Kidney epithelial cell (primary cell): ENCODE data around the gene LMLN. TPM values are rescaled to one million over a fixed set of nuclear protein-coding genes. Genes with fewer than 3 reads are reported as not detected.

Experiments used
- DNase-seq: peaks from one replicate; pipeline ENCODE4 v3.0.0-alpha.2; 2010; ENCODE audit warnings: low read depth
- H3K27me3 ChIP-seq: 2 replicates; pipeline ENCODE4 v1.6.0; 2011; ENCODE audit warnings: low read length; ENCODE audit not compliant: control insufficient read depth, insufficient read depth
- H3K36me3 ChIP-seq: 2 replicates; pipeline ENCODE4 v1.5.1; 2011; ENCODE audit warnings: low read length; ENCODE audit not compliant: control insufficient read depth, insufficient read depth
- H3K4me3 ChIP-seq: 2 replicates; pipeline ENCODE4 v1.5.1; 2011; ENCODE audit warnings: low read depth, mild to moderate bottlenecking, control low read depth, low read length
- CTCF ChIP-seq: IDR thresholded peaks from 2 replicates; pipeline ENCODE4 v1.5.1; 2011; ENCODE audit warnings: mild to moderate bottlenecking, moderate library complexity, low read length, control low read depth, inconsistent platforms; ENCODE audit not compliant: insufficient read depth, poor library complexity, severe bottlenecking
- total RNA-seq: library from RNA; depleted of rRNA; stranded (reverse); fragments of >200 nt; gene quantifications from 2 replicates; pipeline ENCODE4 v1.2.3, GENCODE V29; 2015

LMLN gene
- total RNA-seq, 1 donor from 2014 or later = 5.9 TPM

- no peaks in the 10 kb centered on the region for H3K36me3 ChIP-seq
- H3K27me3 ChIP-seq = no peaks in the 10 kb centered on the region
- no peak for DNase-seq
- H3K4me3 ChIP-seq = no peak overlapping the region
- no peak for TF ChIP-seq CTCF
Measured at GRCh38 chr3:198018416-198018815, 58.4 kb downstream of the LMLN start.

DNA sequence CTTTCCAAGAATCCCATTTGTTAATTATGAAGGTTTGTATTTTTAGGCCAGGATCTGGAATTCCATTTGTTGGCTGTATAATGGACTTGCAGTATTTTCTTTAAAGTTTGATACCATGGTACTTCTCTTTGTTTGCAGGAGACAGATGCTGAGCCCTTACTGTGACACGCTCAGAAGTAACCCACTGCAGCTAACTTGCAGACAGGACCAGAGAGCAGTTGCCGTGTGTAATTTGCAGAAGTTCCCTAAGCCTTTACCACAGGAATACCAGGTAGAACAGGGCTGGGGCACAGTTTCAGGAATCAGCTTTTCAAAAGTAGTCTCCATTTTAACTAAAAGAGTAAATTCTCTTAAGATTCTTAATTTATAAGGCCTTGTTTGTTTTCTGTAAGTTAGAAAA is 59.1 kb downstream of the LMLN start:
- DNase-seq = no peak
- Histone ChIP-seq H3K36me3 (no peaks in the 10 kb centered on the region), H3K4me3 (no peak overlapping the region), H3K27me3 (no peaks in the 10 kb centered on the region)
- no peak for TF ChIP-seq CTCF

- Histone ChIP-seq H3K4me3 (no peak overlapping the region), H3K36me3 (no peaks in the 10 kb centered on the region), H3K27me3 (no peaks in the 10 kb centered on the region)
- TF ChIP-seq CTCF = no peak
- no peak for DNase-seq
Measured at GRCh38 chr3:198021320-198021719, 61.3 kb downstream of the LMLN start.

DNA sequence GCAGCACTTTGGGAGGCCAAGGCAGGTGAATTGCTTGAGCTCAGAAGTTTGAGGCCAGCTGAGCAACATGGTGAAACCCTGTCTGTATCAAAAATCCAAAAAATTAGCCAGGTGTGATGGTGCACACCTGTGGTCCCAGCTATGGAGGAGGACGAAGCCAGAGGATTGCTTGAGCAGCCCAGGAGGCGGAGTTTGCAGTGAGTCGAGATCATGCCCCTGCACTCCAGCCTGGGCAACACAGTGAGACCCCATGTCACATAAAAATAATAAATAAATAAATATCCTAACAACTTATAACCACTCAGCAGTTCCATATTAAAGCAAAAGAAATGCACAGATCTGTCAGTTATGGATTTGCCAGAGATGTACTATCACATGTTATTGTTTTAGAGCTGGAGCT is 62.6 kb downstream of the LMLN start:
- Histone ChIP-seq H3K36me3 (no peaks in the 10 kb centered on the region), H3K4me3 (no peak overlapping the region), H3K27me3 (no peaks in the 10 kb centered on the region)
- TF ChIP-seq CTCF = no peak
- no peak for DNase-seq

GRCh38 chr3:198025644-198026043 is 65.6 kb downstream of the LMLN start:
- TF ChIP-seq CTCF = no peak
- H3K36me3 ChIP-seq = no peaks in the 10 kb centered on the region
- no peak for DNase-seq
- H3K4me3 ChIP-seq = no peak overlapping the region
- no peaks in the 10 kb centered on the region for H3K27me3 ChIP-seq

DNA sequence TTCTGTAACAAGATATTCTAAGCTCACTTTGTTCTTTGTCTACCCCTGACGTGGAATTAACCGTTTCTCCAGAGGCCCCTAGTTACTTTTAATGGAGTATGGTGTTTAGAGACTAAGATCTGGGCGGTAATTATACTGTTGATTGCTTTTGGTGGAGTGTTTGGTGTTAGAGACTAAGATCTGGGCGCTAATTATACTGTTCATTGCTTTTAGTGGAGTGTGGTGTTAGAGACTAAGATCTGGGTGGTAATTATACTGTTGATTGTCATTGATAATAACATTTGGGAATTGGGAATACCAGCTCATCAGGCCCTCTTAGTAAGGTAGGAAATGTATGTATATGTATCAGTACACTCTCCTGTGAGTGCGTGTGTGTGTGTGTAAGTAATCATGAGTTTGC is 66.6 kb downstream of the LMLN start:
- Histone ChIP-seq H3K36me3 (no peaks in the 10 kb centered on the region), H3K4me3 (no peak overlapping the region)
- no peak for TF ChIP-seq CTCF

More for the DNA sequence above, 66.6 kb downstream of the LMLN start:
- no peaks in the 10 kb centered on the region for H3K27me3 ChIP-seq
- no peak for DNase-seq
